Karpas-422 (cell line): Measurements from ENCODE around the gene GZMM. TPM values are rescaled to one million over a fixed set of nuclear protein-coding genes. Genes with fewer than 3 reads are reported as not detected.

ENCODE experiments used
- DNase-seq: peaks from one replicate; pipeline ENCODE4 v3.0.0-alpha.2; 2015
- H2AFZ ChIP-seq: fragments of 200-600 bp; sonication (generic); 2 replicates; pipeline ENCODE4 v1.6.1; 2014; ENCODE audit warnings: antibody characterized with exemption, low read length, mixed read lengths
- H3K27ac ChIP-seq: fragments of 200-600 bp; sonication (generic); 2 replicates; pipeline ENCODE4 v1.5.1; 2014; ENCODE audit warnings: mild to moderate bottlenecking, low read length, moderate library complexity
- H3K27me3 ChIP-seq: fragments of 200-600 bp; sonication (generic); 2 replicates; pipeline ENCODE4 v1.6.1; 2014; ENCODE audit warnings: low read length, mixed read lengths
- H3K36me3 ChIP-seq: fragments of 200-600 bp; sonication (generic); 2 replicates; pipeline ENCODE4 v1.6.1; 2014; ENCODE audit warnings: low read length, mixed read lengths; ENCODE audit not compliant: insufficient read depth
- H3K4me1 ChIP-seq: fragments of 200-600 bp; sonication (generic); 2 replicates; pipeline ENCODE4 v1.6.1; 2014; ENCODE audit warnings: mild to moderate bottlenecking, low read length, mixed read lengths
- H3K4me2 ChIP-seq: fragments of 200-600 bp; sonication (generic); 2 replicates; pipeline ENCODE4 v1.6.1; 2014; ENCODE audit warnings: low read length, low read depth, mild to moderate bottlenecking; ENCODE audit not compliant: poor library complexity, severe bottlenecking
- H3K4me3 ChIP-seq: fragments of 200-600 bp; sonication (generic); 2 replicates; pipeline ENCODE4 v1.5.1; 2014; ENCODE audit warnings: mild to moderate bottlenecking, antibody characterized with exemption, low read length, mixed read lengths
- H3K79me2 ChIP-seq: fragments of 200-600 bp; sonication (generic); 2 replicates; pipeline ENCODE4 v1.6.1; 2014; ENCODE audit warnings: mild to moderate bottlenecking, low read length, mixed read lengths
- H3K9ac ChIP-seq: fragments of 200-600 bp; sonication (generic); 2 replicates; pipeline ENCODE4 v1.6.0; 2014; ENCODE audit warnings: low read length
- H3K9me2 ChIP-seq: fragments of 200-600 bp; sonication (generic), shearing (Covaris generic); replicated peaks from 2 replicates; pipeline ENCODE4 v1.6.0; 2014; ENCODE audit warnings: mild to moderate bottlenecking, low read length, moderate library complexity; ENCODE audit not compliant: insufficient read depth
- H3K9me3 ChIP-seq: fragments of 300-700, 200-600 bp; sonication (generic); 2 replicates; pipeline ENCODE4 v1.6.1; 2014; ENCODE audit warnings: low read length, mixed read lengths
- H4K20me1 ChIP-seq: fragments of 200-600 bp; sonication (generic); 2 replicates; pipeline ENCODE4 v1.6.1; 2014; ENCODE audit warnings: mild to moderate bottlenecking, antibody characterized with exemption, low read length, low read depth; ENCODE audit not compliant: insufficient read depth
- total RNA-seq: library from RNA; depleted of rRNA; stranded (reverse); fragments of >200 nt; shearing (Covaris generic); gene quantifications from 2 replicates; pipeline ENCODE4 v1.2.3, GENCODE V29; 2014; ENCODE audit warnings: low replicate concordance

The GZMM gene
- total RNA-seq, 1 experiment from 2014 or later, result not detected

GRCh38 chr19:530134-531008, 13.5 kb upstream of the GZMM start:
- no peaks in the 10 kb centered on the region for H3K9me2 ChIP-seq
- H3K4me3 ChIP-seq, result peak overlapping the region; percentile 80
- H2AFZ ChIP-seq, result peak overlapping the region; percentile 95; the same call in 1 of the 2 replicates
- H3K79me2 ChIP-seq, result peaks cover 34% of the 10 kb centered on the region
- H3K4me2 ChIP-seq, result peak overlapping the region; percentile 87
- peak overlapping the region; percentile 83 for H3K9ac ChIP-seq
- DNase-seq, result no peak
- peaks cover 27% of the 10 kb centered on the region for H4K20me1 ChIP-seq
- H3K4me1 ChIP-seq, result peaks cover 18% of the 10 kb centered on the region
- no peaks in the 10 kb centered on the region for H3K36me3 ChIP-seq
- H3K27me3 ChIP-seq, result no peaks in the 10 kb centered on the region
- H3K9me3 ChIP-seq, result no peaks in the 10 kb centered on the region
- H3K27ac ChIP-seq, result no peak overlapping the region

- peak overlapping the region; percentile 80 for H3K4me3 ChIP-seq
- peak overlapping the region; percentile 87 for H3K4me2 ChIP-seq
- peaks cover 36% of the 10 kb centered on the region for H3K79me2 ChIP-seq
- no peaks in the 10 kb centered on the region for H3K9me3 ChIP-seq
- no peaks in the 10 kb centered on the region for H3K9me2 ChIP-seq
- peak overlapping the region; percentile 95; the same call in 1 of the 2 replicates for H2AFZ ChIP-seq
- peak overlapping the region; percentile 98 for H3K9ac ChIP-seq
- peaks cover 31% of the 10 kb centered on the region for H4K20me1 ChIP-seq
- H3K27ac ChIP-seq, result peak overlapping the region; percentile 45; the same call in 1 of the 2 replicates
- DNase-seq, result peak; percentile 95
- H3K27me3 ChIP-seq, result no peaks in the 10 kb centered on the region
- H3K36me3 ChIP-seq, result no peaks in the 10 kb centered on the region
- peaks cover 18% of the 10 kb centered on the region for H3K4me1 ChIP-seq
Observed at GRCh38 chr19:531009-531752, 12.7 kb upstream of the GZMM start.

- peak; percentile 67 for DNase-seq
- peak within 1 kb of the TSS; percentile 98 for H3K9ac ChIP-seq
- H3K9me3 ChIP-seq, result no peaks in the 10 kb centered on the region
- no peaks in the 10 kb centered on the region for H3K27me3 ChIP-seq
- peaks cover 18% of the 10 kb centered on the region for H3K4me1 ChIP-seq
- H3K36me3 ChIP-seq, result no peaks in the 10 kb centered on the region
- H3K79me2 ChIP-seq, result peaks cover 36% of the 10 kb centered on the region
- H2AFZ ChIP-seq, result peak within 1 kb of the TSS; percentile 95; the same call in 1 of the 2 replicates
- peaks cover 31% of the 10 kb centered on the region for H4K20me1 ChIP-seq
- H3K9me2 ChIP-seq, result no peaks in the 10 kb centered on the region
- H3K4me3 ChIP-seq, result peak within 1 kb of the TSS; percentile 89
- peak within 1 kb of the TSS; percentile 87 for H3K4me2 ChIP-seq
- peak within 1 kb of the TSS; percentile 47 for H3K27ac ChIP-seq
Observed at GRCh38 chr19:531753-532560, 11.9 kb upstream of the GZMM start, which contains the start of gene CDC34. Gene CDC34 (plus strand): TSS chr19:531760. CDS start chr19:531932, 172 bp downstream.

- Histone ChIP-seq H3K27ac (peak overlapping the region; percentile 47), H2AFZ (no peak overlapping the region), H3K27me3 (no peaks in the 10 kb centered on the region), H3K36me3 (no peaks in the 10 kb centered on the region), H3K4me3 (peak overlapping the region; percentile 89), H3K9me2 (no peaks in the 10 kb centered on the region), H4K20me1 (peaks cover 31% of the 10 kb centered on the region), H3K79me2 (peaks cover 36% of the 10 kb centered on the region), H3K9me3 (no peaks in the 10 kb centered on the region), H3K9ac (peak overlapping the region; percentile 98), H3K4me1 (peaks cover 18% of the 10 kb centered on the region), H3K4me2 (peak overlapping the region; percentile 86)
- DNase-seq, result peak; percentile 67
Observed at GRCh38 chr19:532561-533363, 11.1 kb upstream of the GZMM start.

- H3K9me3 ChIP-seq, result no peaks in the 10 kb centered on the region
- H3K79me2 ChIP-seq, result peaks cover 36% of the 10 kb centered on the region
- DNase-seq, result no peak
- peak overlapping the region; percentile 98 for H3K9ac ChIP-seq
- H3K4me2 ChIP-seq, result peak overlapping the region; percentile 86
- no peaks in the 10 kb centered on the region for H3K27me3 ChIP-seq
- no peak overlapping the region for H2AFZ ChIP-seq
- no peak overlapping the region for H3K27ac ChIP-seq
- H3K9me2 ChIP-seq, result no peaks in the 10 kb centered on the region
- peaks cover 31% of the 10 kb centered on the region for H4K20me1 ChIP-seq
- peak overlapping the region; percentile 89 for H3K4me3 ChIP-seq
- H3K36me3 ChIP-seq, result no peaks in the 10 kb centered on the region
- H3K4me1 ChIP-seq, result peaks cover 18% of the 10 kb centered on the region
Observed at GRCh38 chr19:533364-534058, 10.3 kb upstream of the GZMM start.

- H3K9me2 ChIP-seq, result no peaks in the 10 kb centered on the region
- H3K79me2 ChIP-seq, result peaks cover 36% of the 10 kb centered on the region
- no peak overlapping the region for H3K4me2 ChIP-seq
- H3K9ac ChIP-seq, result peak overlapping the region; percentile 98; the same call in 1 of the 2 replicates
- H2AFZ ChIP-seq, result no peak overlapping the region
- DNase-seq, result no peak
- H3K36me3 ChIP-seq, result no peaks in the 10 kb centered on the region
- no peaks in the 10 kb centered on the region for H3K9me3 ChIP-seq
- H4K20me1 ChIP-seq, result peaks cover 31% of the 10 kb centered on the region
- H3K27me3 ChIP-seq, result no peaks in the 10 kb centered on the region
- no peak overlapping the region for H3K4me3 ChIP-seq
- peaks cover 18% of the 10 kb centered on the region for H3K4me1 ChIP-seq
- no peak overlapping the region for H3K27ac ChIP-seq
Observed at GRCh38 chr19:534088-534487, 9.8 kb upstream of the GZMM start.
